DOHH2 (cell line): Measurements from ENCODE around the gene ANKRD13B.

ENCODE experiments used
- EZH2phosphoT487 ChIP-seq: fragments of 200-600 bp; sonication (generic); IDR thresholded peaks from 2 replicates; pipeline ENCODE4 v1.6.1; 2017; ENCODE audit warnings: borderline replicate concordance, mild to moderate bottlenecking, antibody characterized with exemption, low read length, moderate library complexity, mixed read lengths
- TF ChIP-seq, protein P1 (sequence below): fragments of 200-600 bp; sonication (generic); IDR thresholded peaks from one replicate; pipeline ENCODE4 v1.5.1; 2014; ENCODE audit warnings: antibody characterized with exemption, mild to moderate bottlenecking, low read depth, low read length; ENCODE audit not compliant: poor library complexity, severe bottlenecking

GRCh38 chr17:29571883-29572681 is 20.9 kb upstream of the ANKRD13B start:
- TF ChIP-seq, protein P1, sequence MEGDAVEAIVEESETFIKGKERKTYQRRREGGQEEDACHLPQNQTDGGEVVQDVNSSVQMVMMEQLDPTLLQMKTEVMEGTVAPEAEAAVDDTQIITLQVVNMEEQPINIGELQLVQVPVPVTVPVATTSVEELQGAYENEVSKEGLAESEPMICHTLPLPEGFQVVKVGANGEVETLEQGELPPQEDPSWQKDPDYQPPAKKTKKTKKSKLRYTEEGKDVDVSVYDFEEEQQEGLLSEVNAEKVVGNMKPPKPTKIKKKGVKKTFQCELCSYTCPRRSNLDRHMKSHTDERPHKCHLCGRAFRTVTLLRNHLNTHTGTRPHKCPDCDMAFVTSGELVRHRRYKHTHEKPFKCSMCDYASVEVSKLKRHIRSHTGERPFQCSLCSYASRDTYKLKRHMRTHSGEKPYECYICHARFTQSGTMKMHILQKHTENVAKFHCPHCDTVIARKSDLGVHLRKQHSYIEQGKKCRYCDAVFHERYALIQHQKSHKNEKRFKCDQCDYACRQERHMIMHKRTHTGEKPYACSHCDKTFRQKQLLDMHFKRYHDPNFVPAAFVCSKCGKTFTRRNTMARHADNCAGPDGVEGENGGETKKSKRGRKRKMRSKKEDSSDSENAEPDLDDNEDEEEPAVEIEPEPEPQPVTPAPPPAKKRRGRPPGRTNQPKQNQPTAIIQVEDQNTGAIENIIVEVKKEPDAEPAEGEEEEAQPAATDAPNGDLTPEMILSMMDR, result no peak
- no peak for TF ChIP-seq EZH2phosphoT487
